Trophoblast cell (in vitro differentiated cells and primary cell): Measurements from ENCODE around the gene KDM4C.

Source experiments
- DNase-seq, 2 donors: peaks; one replicate each; pipeline ENCODE4 v3.0.0-alpha.2; 2016
- H2AFZ ChIP-seq: 2 replicates; pipeline ENCODE4 v1.6.1; 2013; ENCODE audit warnings: low read length, moderate library complexity, mild to moderate bottlenecking; ENCODE audit not compliant: insufficient read depth, poor library complexity
- H2AK5ac ChIP-seq: 2 replicates; pipeline ENCODE4 v1.6.1; 2013; ENCODE audit warnings: mild to moderate bottlenecking, low read length
- H2BK120ac ChIP-seq: 2 replicates; pipeline ENCODE4 v1.6.1; 2013; ENCODE audit warnings: low read length, mild to moderate bottlenecking, moderate library complexity; ENCODE audit not compliant: insufficient read depth, poor library complexity
- H2BK12ac ChIP-seq: 2 replicates; pipeline ENCODE4 v1.6.1; 2013; ENCODE audit warnings: mild to moderate bottlenecking, low read length, moderate library complexity
- H2BK5ac ChIP-seq: 2 replicates; pipeline ENCODE4 v1.6.1; 2013; ENCODE audit warnings: low read length, low read depth, moderate library complexity, mild to moderate bottlenecking; ENCODE audit not compliant: poor library complexity
- H3K14ac ChIP-seq: 2 replicates; pipeline ENCODE4 v1.6.1; 2013; ENCODE audit warnings: mild to moderate bottlenecking, low read length
- H3K18ac ChIP-seq: 2 replicates; pipeline ENCODE4 v1.6.1; 2013; ENCODE audit warnings: mild to moderate bottlenecking, low read length
- H3K23ac ChIP-seq: 2 replicates; pipeline ENCODE4 v1.6.1; 2013; ENCODE audit warnings: low read length
- H3K27ac ChIP-seq: 2 replicates; pipeline ENCODE4 v1.5.1; 2013; ENCODE audit warnings: low read depth, mild to moderate bottlenecking, inconsistent platforms, low read length, moderate library complexity
- H3K27me3 ChIP-seq: 2 replicates; pipeline ENCODE4 v1.6.1; 2013; ENCODE audit warnings: inconsistent platforms, mild to moderate bottlenecking, low read length, moderate library complexity; ENCODE audit not compliant: insufficient read depth
- H3K36me3 ChIP-seq, 2 experiments: 1 replicate in 1 of 2; 2 replicates in 1 of 2; pipeline ENCODE4 v1.6.1; 2013; ENCODE audit warnings: low read length in 2 of 2, mild to moderate bottlenecking in 2 of 2, moderate library complexity in 1 of 2; ENCODE audit not compliant: insufficient read depth in 2 of 2, control insufficient read depth in 1 of 2
- H3K4ac ChIP-seq: 2 replicates; pipeline ENCODE4 v1.6.1; 2013; ENCODE audit warnings: low read depth, mild to moderate bottlenecking, low read length, moderate library complexity
- H3K4me1 ChIP-seq, 2 experiments: 1 replicate in 1 of 2; 2 replicates in 1 of 2; pipeline ENCODE4 v1.6.1; 2013; ENCODE audit warnings: low read length in 2 of 2, mild to moderate bottlenecking in 2 of 2, moderate library complexity in 1 of 2; ENCODE audit not compliant: insufficient read depth in 2 of 2, control insufficient read depth in 1 of 2
- H3K4me2 ChIP-seq: 2 replicates; pipeline ENCODE4 v1.6.1; 2013; ENCODE audit warnings: inconsistent platforms, mild to moderate bottlenecking, low read length, moderate library complexity
- H3K4me3 ChIP-seq: 2 replicates; pipeline ENCODE4 v1.5.1; 2013; ENCODE audit warnings: mild to moderate bottlenecking, low read depth, low read length, inconsistent platforms
- H3K79me1 ChIP-seq: one replicate; pipeline ENCODE4 v1.6.1; 2013; ENCODE audit warnings: low read length
- H3K79me2 ChIP-seq: 2 replicates; pipeline ENCODE4 v1.6.1; 2013; ENCODE audit warnings: low read length, mild to moderate bottlenecking; ENCODE audit not compliant: control insufficient read depth, insufficient read depth, poor library complexity
- H3K9ac ChIP-seq: 2 replicates; pipeline ENCODE4 v1.6.1; 2013; ENCODE audit warnings: mild to moderate bottlenecking, low read length
- H3K9me3 ChIP-seq: 2 replicates; pipeline ENCODE4 v1.6.1; 2013; ENCODE audit warnings: low read depth, mild to moderate bottlenecking, control low read depth, inconsistent platforms, low read length; ENCODE audit not compliant: insufficient read depth
- H4K12ac ChIP-seq: 2 replicates; pipeline ENCODE4 v1.6.1; 2013; ENCODE audit warnings: low read depth, mild to moderate bottlenecking, low read length, moderate library complexity
- H4K8ac ChIP-seq: 2 replicates; pipeline ENCODE4 v1.6.1; 2013; ENCODE audit warnings: low read depth, mild to moderate bottlenecking, low read length, moderate library complexity
- H4K91ac ChIP-seq: one replicate; pipeline ENCODE4 v1.6.1; 2013; ENCODE audit warnings: low read depth, mild to moderate bottlenecking, low read length, moderate library complexity
- WGBS: extraction: QIAGEN DNeasy Blood & Tissue Kit; methylation state at CpG from one replicate; pipeline ENCODE4 v1.1.7; 2013; ENCODE audit warnings: missing lambda C conversion rate; ENCODE audit not compliant: insufficient read length, insufficient coverage; ENCODE audit errors: extremely low coverage; 5-methylcytosine and 5-hydroxymethylcytosine counted together

Gene KDM4C

DNA sequence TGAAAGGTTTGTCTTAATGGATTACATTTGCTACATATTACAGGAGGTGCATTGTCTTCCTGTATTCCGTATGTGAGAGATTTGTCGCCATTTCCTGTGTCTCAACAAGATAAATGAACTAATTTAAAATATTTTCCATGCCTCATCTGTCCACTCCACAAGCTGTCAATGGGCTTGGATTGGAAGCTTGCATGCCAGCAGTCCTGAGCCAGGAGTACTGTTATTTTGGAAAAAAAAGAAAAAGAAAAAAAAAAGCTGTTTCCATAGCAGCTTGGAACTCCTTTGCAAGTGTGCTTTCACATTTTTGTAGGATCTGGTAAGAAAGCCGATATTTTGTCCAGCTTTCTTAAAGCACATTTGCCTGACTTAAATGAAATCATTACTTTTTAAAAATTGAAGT is 330.8 kb downstream of the KDM4C start:
- H3K9ac ChIP-seq: no peak overlapping the region
- H3K79me1 ChIP-seq: peaks cover 4% of the 10 kb centered on the region
- no peaks in the 10 kb centered on the region for H3K79me2 ChIP-seq
- WGBS: no CpG with 5 or more reads among the region's 3 CpGs
- H4K8ac ChIP-seq: no peak overlapping the region
- no peaks in the 10 kb centered on the region for H3K36me3 ChIP-seq
- no peak overlapping the region for H4K12ac ChIP-seq
- no peak overlapping the region for H3K4ac ChIP-seq
- H3K4me1 ChIP-seq: peaks cover 6 to 9% of the 10 kb centered on the region in 2 experiments
- no peak overlapping the region for H3K4me2 ChIP-seq
- no peak overlapping the region for H3K23ac ChIP-seq
- H3K27ac ChIP-seq: no peak overlapping the region
- no peak overlapping the region for H4K91ac ChIP-seq
- no peak overlapping the region for H2BK12ac ChIP-seq
- H2AFZ ChIP-seq: no peak overlapping the region
- H2BK5ac ChIP-seq: no peak overlapping the region
- H2AK5ac ChIP-seq: no peak overlapping the region
- H3K18ac ChIP-seq: no peak overlapping the region
- DNase-seq: no peak
- no peaks in the 10 kb centered on the region for H3K27me3 ChIP-seq
- no peaks in the 10 kb centered on the region for H3K9me3 ChIP-seq
- H2BK120ac ChIP-seq: no peak overlapping the region
- H3K14ac ChIP-seq: no peak overlapping the region
- no peak overlapping the region for H3K4me3 ChIP-seq

DNA sequence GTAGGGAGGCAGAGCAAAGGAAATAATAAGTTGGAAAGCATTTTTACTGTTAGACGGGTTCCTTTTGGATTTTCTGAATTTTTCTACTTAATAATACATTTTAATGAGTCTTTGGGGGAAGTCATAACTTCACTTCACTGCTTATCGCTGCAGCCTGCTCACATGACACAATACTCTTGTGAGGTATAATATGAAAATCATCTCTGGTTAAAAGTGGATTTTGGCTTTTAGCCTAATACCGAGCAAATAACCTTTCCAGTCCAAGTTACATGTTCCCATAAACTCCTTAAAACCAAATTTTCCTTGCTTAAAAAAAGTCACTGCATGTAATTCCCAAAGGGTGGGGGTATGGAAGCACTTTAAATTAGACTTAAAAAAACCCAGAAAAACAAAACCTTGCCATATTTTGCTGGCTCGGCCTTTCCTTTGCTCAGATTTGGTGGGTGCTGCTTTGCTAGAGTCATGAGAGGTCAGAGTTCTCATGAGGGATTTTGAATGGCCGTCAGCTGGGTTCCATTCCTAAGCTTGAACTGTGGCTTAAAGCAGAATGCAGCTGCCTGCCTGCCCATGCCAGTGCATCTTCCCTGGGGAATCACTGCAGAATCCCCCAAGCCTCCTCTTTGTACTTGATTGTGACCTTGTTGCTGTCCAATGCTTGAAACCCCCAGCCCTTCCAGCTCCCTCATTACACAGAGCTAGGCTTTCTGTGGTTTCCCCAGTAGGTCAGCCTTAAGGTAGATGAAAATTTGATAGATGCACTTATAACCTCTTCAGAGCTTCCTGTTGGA is 331.8 kb downstream of the KDM4C start:
- H3K14ac ChIP-seq: no peak overlapping the region
- H3K27me3 ChIP-seq: no peaks in the 10 kb centered on the region
- no peak overlapping the region for H2AK5ac ChIP-seq
- no peak overlapping the region for H3K23ac ChIP-seq
- H3K4ac ChIP-seq: no peak overlapping the region
- H3K18ac ChIP-seq: no peak overlapping the region
- DNase-seq: no peak
- H3K36me3 ChIP-seq: no peaks in the 10 kb centered on the region
- no peak overlapping the region for H2AFZ ChIP-seq
- H3K27ac ChIP-seq: no peak overlapping the region
- no peak overlapping the region for H3K9ac ChIP-seq
- H3K9me3 ChIP-seq: no peaks in the 10 kb centered on the region
- no peak overlapping the region for H2BK12ac ChIP-seq
- H3K79me1 ChIP-seq: peaks cover 7% of the 10 kb centered on the region
- no peaks in the 10 kb centered on the region for H3K79me2 ChIP-seq
- no peak overlapping the region for H2BK5ac ChIP-seq
- H3K4me3 ChIP-seq: no peak overlapping the region
- WGBS: no CpG with 5 or more reads among the region's 5 CpGs
- no peak overlapping the region for H3K4me2 ChIP-seq
- H3K4me1 ChIP-seq: peaks cover 9 to 12% of the 10 kb centered on the region in 2 experiments
- H4K91ac ChIP-seq: no peak overlapping the region
- H2BK120ac ChIP-seq: no peak overlapping the region
- H4K12ac ChIP-seq: no peak overlapping the region
- H4K8ac ChIP-seq: no peak overlapping the region

DNA sequence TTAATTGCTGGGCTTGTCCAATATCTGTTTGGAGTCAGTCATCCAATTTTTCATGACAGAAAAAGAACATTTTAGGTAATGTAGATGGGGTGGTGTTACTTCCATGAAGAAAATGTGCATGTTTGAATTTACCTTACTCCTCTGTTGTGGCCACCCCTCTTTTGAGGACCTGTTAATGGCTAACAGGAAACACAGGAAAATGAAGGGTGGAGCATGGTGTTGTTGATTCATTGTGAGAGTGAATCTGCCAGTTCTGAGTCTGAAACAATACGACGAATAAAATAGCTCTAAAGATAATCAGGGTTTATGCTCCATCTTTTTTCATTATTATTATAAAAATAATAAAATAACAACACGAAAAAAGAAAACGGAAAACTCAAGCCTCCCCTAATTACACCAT is 335.3 kb downstream of the KDM4C start:
- Histone ChIP-seq H3K4ac (no peak overlapping the region), H2BK120ac (no peak overlapping the region), H2AK5ac (no peak overlapping the region), H3K9ac (no peak overlapping the region), H3K4me3 (no peak overlapping the region), H3K36me3 (no peaks in the 10 kb centered on the region), H3K4me1 (peaks cover 6 to 9% of the 10 kb centered on the region in 2 experiments), H3K23ac (no peak overlapping the region), H3K27me3 (no peaks in the 10 kb centered on the region), H4K12ac (no peak overlapping the region), H2BK12ac (no peak overlapping the region), H3K27ac (no peak overlapping the region), H3K18ac (no peak overlapping the region), H2AFZ (no peak overlapping the region), H3K79me2 (no peaks in the 10 kb centered on the region), H3K9me3 (no peaks in the 10 kb centered on the region), H4K8ac (no peak overlapping the region), H2BK5ac (no peak overlapping the region), H3K79me1 (peaks cover 21% of the 10 kb centered on the region), H3K14ac (no peak overlapping the region), H3K4me2 (no peak overlapping the region), H4K91ac (no peak overlapping the region)
- no CpG with 5 or more reads among the region's 4 CpGs for WGBS
- DNase-seq: no peak

DNA sequence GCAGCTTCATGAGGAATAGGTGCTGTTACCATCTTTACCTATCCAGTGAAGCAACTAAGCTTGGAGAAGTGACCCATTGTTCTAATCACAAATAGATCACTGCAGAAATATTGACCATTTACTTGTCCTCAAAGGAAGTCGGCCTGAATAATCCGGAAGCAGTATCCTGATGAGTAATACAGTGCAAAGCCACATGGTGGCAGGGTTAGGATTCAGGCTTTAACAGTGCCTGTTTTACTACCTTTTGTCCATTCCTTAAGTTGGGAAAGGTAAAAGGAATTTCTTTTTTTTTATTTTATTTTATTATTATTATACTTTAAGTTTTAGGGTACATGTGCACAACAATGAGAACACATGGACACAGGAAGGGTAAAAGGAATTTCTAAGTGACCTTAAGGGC is 336.3 kb downstream of the KDM4C start:
- Histone ChIP-seq H2BK5ac (no peak overlapping the region), H3K9me3 (no peaks in the 10 kb centered on the region), H2BK120ac (no peak overlapping the region), H3K4me2 (no peak overlapping the region), H2AK5ac (no peak overlapping the region), H3K4me3 (no peak overlapping the region), H3K79me2 (no peaks in the 10 kb centered on the region), H4K12ac (no peak overlapping the region), H4K8ac (no peak overlapping the region), H3K9ac (no peak overlapping the region), H4K91ac (no peak overlapping the region), H3K14ac (no peak overlapping the region), H3K23ac (no peak overlapping the region), H3K27ac (no peak overlapping the region), H3K18ac (no peak overlapping the region), H3K27me3 (no peaks in the 10 kb centered on the region), H3K4ac (no peak overlapping the region), H3K36me3 (no peaks in the 10 kb centered on the region), H2AFZ (no peak overlapping the region), H3K4me1 (peaks cover 6 to 9% of the 10 kb centered on the region in 2 experiments), H3K79me1 (peaks cover 21% of the 10 kb centered on the region), H2BK12ac (no peak overlapping the region)
- WGBS: no CpG with 5 or more reads among the region's 2 CpGs
- peak; percentile 11 to 55 for DNase-seq
